Esophagus squamous epithelium (tissue), 5 donors: Measurements from ENCODE around the gene LENG9. TPM values are rescaled to one million over a fixed set of nuclear protein-coding genes. Genes with fewer than 3 reads are reported as not detected.
A peak's percentile ranks its signal among the peaks of the same experiment; 100 is the strongest.
"Not testable (repeated sequence)": the region's sequence is repeated elsewhere in the genome, so short reads cannot be mapped to it uniquely, and the experiment has no call there.

Source experiments
- DNase-seq: peaks from one replicate; lab custom pipeline; 2025; lab: John Stamatoyannopoulos, UW
- H3K27ac ChIP-seq, 4 donors: fragments of 200-600 bp; sonication (generic); one replicate each; pipeline ENCODE4 v1.5.1; 2016 to 2019; ENCODE audit warnings: mild to moderate bottlenecking in 1 of 4
- H3K27me3 ChIP-seq, 4 donors: fragments of 200-600 bp; sonication (generic); 1 replicate in 3 of 4; 2 replicates in 1 of 4; pipeline versions ENCODE4 v1.5.1 to v1.6.0; 2017 to 2021; ENCODE audit warnings: antibody characterized with exemption in 1 of 4
- H3K36me3 ChIP-seq, 3 donors: fragments of 200-600 bp; sonication (generic); one replicate each; pipeline ENCODE4 v1.5.1; 2016 to 2019
- H3K4me1 ChIP-seq, 3 donors: fragments of 200-600 bp; sonication (generic); one replicate each; pipeline ENCODE4 v1.5.1; 2017 to 2019
- H3K4me3 ChIP-seq, 4 donors: fragments of 200-600 bp; sonication (generic); 1 replicate in 3 of 4; 2 replicates in 1 of 4; pipeline ENCODE4 v1.5.1; 2016 to 2019; ENCODE audit warnings: mild to moderate bottlenecking in 2 of 4, moderate library complexity in 1 of 4
- H3K9me3 ChIP-seq, 3 donors: fragments of 200-600 bp; sonication (generic); one replicate each; pipeline ENCODE4 v1.5.1; 2016 to 2019
- CTCF ChIP-seq, 6 experiments: fragments of 450-650 bp in 4 of 6; fragments of 200-600 bp in 2 of 6; sonication (generic) in 2 of 6; IDR thresholded peaks; one replicate each; pipeline ENCODE4 v1.5.1; 2016 to 2019; ENCODE audit warnings: antibody characterized with exemption in 6 of 6, mild to moderate bottlenecking in 4 of 6, moderate library complexity in 4 of 6
- POLR2A ChIP-seq, 4 donors: fragments of 450-650 bp; IDR thresholded peaks; one replicate each; pipeline ENCODE4 v1.6.1; 2017; ENCODE audit warnings: antibody characterized with exemption in 4 of 4, mild to moderate bottlenecking in 4 of 4, moderate library complexity in 3 of 4
- WGBS, 2 donors: methylation state at CpG; one replicate each; pipeline ENCODE4 v1.1.5; 2018; 5-methylcytosine and 5-hydroxymethylcytosine counted together
- intact Hi-C: fragments of 100-400 bp; cut with DNase I; formaldehyde crosslinking; loops from one replicate; pipeline ENCODE4 v1.15.0; 2022
- total RNA-seq, 4 donors: library from RNA; depleted of rRNA; stranded (reverse); fragments of >200 nt; gene quantifications; one replicate each; pipeline ENCODE4 v1.1.0, GENCODE V29; 2016
- donor health status: DM: yes; HTN: yes; CAD: no.

LENG9 gene
- total RNA-seq, 4 donors from 2014 or later, result 8.1 to 13.1 (median 10.1) TPM

- Histone ChIP-seq H3K36me3 (peaks cover 12 to 60% (median 14%) of the 10 kb centered on the region in 3 donors), H3K4me1 (peaks cover 26 to 55% (median 39%) of the 10 kb centered on the region in 3 donors)
- TF ChIP-seq CTCF (IDR thresholded peaks at IDR 0.05) (peak in 2 of 6 experiments; percentile 7 to 9), POLR2A (IDR thresholded peaks at IDR 0.05) (no peak)
Measured at GRCh38 chr19:54448040-54448773, 15.4 kb downstream of the LENG9 start.

GRCh38 chr19:54446349-54446748 lies 17.2 kb downstream of the LENG9 start:
- H3K27me3 ChIP-seq, H3K9me3 ChIP-seq, DNase-seq, intact Hi-C loops, H3K4me3 ChIP-seq: not testable (repeated sequence)
- peaks cover 24 to 38% (median 24%) of the 10 kb centered on the region in 3 donors for H3K4me1 ChIP-seq
- WGBS, 2 donors, result 85 to 90% methylated on average over 5 to 10 of the region's 15 CpGs
- H3K27ac ChIP-seq, result peak overlapping the region in 1 of 4 donors; percentile 99
- H3K36me3 ChIP-seq, result peaks cover 0 to 49% (median 0%) of the 10 kb centered on the region in 3 donors
- TF ChIP-seq CTCF (IDR thresholded peaks at IDR 0.05), result peak in 1 of 6 experiments; percentile 13

More at GRCh38 chr19:54448040-54448773, 15.4 kb downstream of the LENG9 start:
- peak overlapping the region; percentile 77 to 94 (median 88) for H3K4me3 ChIP-seq
- no peak for DNase-seq
- H3K27ac ChIP-seq, result peak overlapping the region; percentile 96 to 99 (median 98)
- intact Hi-C loops, result no loop called here
- no peaks in the 10 kb centered on the region for H3K27me3 ChIP-seq
- no peaks in the 10 kb centered on the region for H3K9me3 ChIP-seq
- 1% methylated on average over 29 of the region's 34 CpGs for WGBS, 2 donors

GRCh38 chr19:54444737-54445136 lies 18.8 kb downstream of the LENG9 start:
- no peak for TF ChIP-seq POLR2A (IDR thresholded peaks at IDR 0.05)
- TF ChIP-seq CTCF (IDR thresholded peaks at IDR 0.05), result no peak
- Histone ChIP-seq H3K27ac (no peak overlapping the region), H3K4me3 (no peak overlapping the region), H3K36me3 (peaks cover 0 to 52% (median 0%) of the 10 kb centered on the region in 3 donors), H3K9me3 (no peaks in the 10 kb centered on the region), H3K4me1 (peaks cover 8 to 22% (median 10%) of the 10 kb centered on the region in 3 donors), H3K27me3 (no peaks in the 10 kb centered on the region)
- 90% methylated on average over 6 to 7 of the region's 7 CpGs for WGBS, 2 donors
- intact Hi-C loops, result no loop called here
- DNase-seq, result no peak

GRCh38 chr19:54440641-54441040 lies 22.9 kb downstream of the LENG9 start:
- Histone ChIP-seq H3K36me3 (peaks cover 0 to 42% (median 0%) of the 10 kb centered on the region in 3 donors), H3K4me1 (peaks cover 0 to 17% (median 2%) of the 10 kb centered on the region in 3 donors), H3K27me3 (no peaks in the 10 kb centered on the region), H3K4me3 (no peak overlapping the region), H3K9me3 (no peaks in the 10 kb centered on the region), H3K27ac (no peak overlapping the region)
- 85 to 88% methylated on average over 5 of the region's 5 CpGs for WGBS, 2 donors
- intact Hi-C loops, result no loop called here
- no peak for DNase-seq
- TF ChIP-seq CTCF (IDR thresholded peaks at IDR 0.05), result no peak
- no peak for TF ChIP-seq POLR2A (IDR thresholded peaks at IDR 0.05)

- no peak for TF ChIP-seq POLR2A (IDR thresholded peaks at IDR 0.05)
- TF ChIP-seq CTCF (IDR thresholded peaks at IDR 0.05), result peak in 5 of 6 experiments; percentile 21 to 56 (median 32)
- H3K27me3 ChIP-seq, result no peaks in the 10 kb centered on the region
- DNase-seq, result no peak
- intact Hi-C loops, result no loop called here
- peaks cover 0 to 29% (median 0%) of the 10 kb centered on the region in 3 donors for H3K36me3 ChIP-seq
- H3K9me3 ChIP-seq, result no peaks in the 10 kb centered on the region
- no peak overlapping the region for H3K27ac ChIP-seq
- 57 to 62% methylated on average over 9 of the region's 15 CpGs for WGBS, 2 donors
- no peak overlapping the region for H3K4me3 ChIP-seq
- H3K4me1 ChIP-seq, result peaks cover 7 to 31% (median 12%) of the 10 kb centered on the region in 3 donors
Measured at GRCh38 chr19:54439174-54439851, 24.3 kb downstream of the LENG9 start.
